ENCODE results near the gene MID1.

DNA sequence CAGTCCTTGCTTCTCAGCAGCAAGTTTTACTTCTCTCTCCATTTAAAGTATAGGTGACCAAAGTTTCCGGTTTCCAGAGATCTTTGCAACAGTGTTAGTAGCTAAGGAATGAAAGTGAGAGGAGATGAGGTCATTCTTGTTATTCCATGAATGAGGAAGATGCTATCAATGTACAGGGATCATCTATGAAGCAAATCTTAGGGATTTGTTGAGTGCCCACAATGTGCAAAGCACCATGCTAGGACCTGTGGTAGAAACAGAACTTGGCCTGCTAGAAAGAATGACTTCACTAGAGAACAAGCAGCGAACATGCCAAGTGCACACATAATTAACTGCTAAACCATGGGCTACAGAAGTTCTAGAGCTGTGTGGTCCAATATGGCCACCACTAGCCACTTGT lies 112.5 kb downstream of the MID1 start:
- TF ChIP-seq POLR2A (IDR thresholded peaks at IDR 0.05): no peak
- TF ChIP-seq, protein P1, sequence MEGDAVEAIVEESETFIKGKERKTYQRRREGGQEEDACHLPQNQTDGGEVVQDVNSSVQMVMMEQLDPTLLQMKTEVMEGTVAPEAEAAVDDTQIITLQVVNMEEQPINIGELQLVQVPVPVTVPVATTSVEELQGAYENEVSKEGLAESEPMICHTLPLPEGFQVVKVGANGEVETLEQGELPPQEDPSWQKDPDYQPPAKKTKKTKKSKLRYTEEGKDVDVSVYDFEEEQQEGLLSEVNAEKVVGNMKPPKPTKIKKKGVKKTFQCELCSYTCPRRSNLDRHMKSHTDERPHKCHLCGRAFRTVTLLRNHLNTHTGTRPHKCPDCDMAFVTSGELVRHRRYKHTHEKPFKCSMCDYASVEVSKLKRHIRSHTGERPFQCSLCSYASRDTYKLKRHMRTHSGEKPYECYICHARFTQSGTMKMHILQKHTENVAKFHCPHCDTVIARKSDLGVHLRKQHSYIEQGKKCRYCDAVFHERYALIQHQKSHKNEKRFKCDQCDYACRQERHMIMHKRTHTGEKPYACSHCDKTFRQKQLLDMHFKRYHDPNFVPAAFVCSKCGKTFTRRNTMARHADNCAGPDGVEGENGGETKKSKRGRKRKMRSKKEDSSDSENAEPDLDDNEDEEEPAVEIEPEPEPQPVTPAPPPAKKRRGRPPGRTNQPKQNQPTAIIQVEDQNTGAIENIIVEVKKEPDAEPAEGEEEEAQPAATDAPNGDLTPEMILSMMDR (IDR thresholded peaks at IDR 0.05 in 4 of 5, conservative IDR thresholded peaks at IDR 0.05 in 1 of 5): no peak

Data from gastrocnemius medialis (tissue), 4 donors.